GM19351 (cell line): ENCODE data around the gene BCKDK.

ENCODE experiments used
- ATAC-seq: cut with Tn5 transposase; IDR thresholded peaks from one replicate; pipeline ENCODE4 v1.9.1; 2021; ENCODE audit warnings: mild to moderate bottlenecking, moderate library complexity; ENCODE audit not compliant: unreplicated experiment

Gene BCKDK

GRCh38 chr16:31080035-31080629 lies 28.1 kb upstream of the BCKDK start:
- ATAC-seq, result no peak

- ATAC-seq, result no peak
These were observed 27.3 kb upstream of the BCKDK start for GRCh38 chr16:31080756-31081419.

GRCh38 chr16:31081428-31082351 lies 26.5 kb upstream of the BCKDK start:
- no peak for ATAC-seq

- no peak for ATAC-seq
These were observed 25.7 kb upstream of the BCKDK start for GRCh38 chr16:31082368-31083045.

GRCh38 chr16:31083081-31083480 lies 25.1 kb upstream of the BCKDK start:
- no peak for ATAC-seq

- ATAC-seq, result no peak
These were observed 24.6 kb upstream of the BCKDK start for GRCh38 chr16:31083556-31083955.

GRCh38 chr16:31083981-31084380 lies 24.2 kb upstream of the BCKDK start:
- no peak for ATAC-seq

GRCh38 chr16:31084584-31085302 lies 23.4 kb upstream of the BCKDK start:
- ATAC-seq, result no peak

- no peak for ATAC-seq
These were observed 22.8 kb upstream of the BCKDK start for GRCh38 chr16:31085411-31085810.

- ATAC-seq, result no peak
These were observed 22.1 kb upstream of the BCKDK start for GRCh38 chr16:31085873-31086628.

- no peak for ATAC-seq
These were observed 21.6 kb upstream of the BCKDK start for GRCh38 chr16:31086629-31086906.

GRCh38 chr16:31087481-31087880 lies 20.7 kb upstream of the BCKDK start:
- no peak for ATAC-seq

- ATAC-seq, result no peak
These were observed 20.2 kb upstream of the BCKDK start for GRCh38 chr16:31087971-31088370.

GRCh38 chr16:31088459-31089183 lies 19.6 kb upstream of the BCKDK start, which contains the start of gene PRSS53:
TSS of gene PRSS53 (minus strand) at chr16:31088943. CDS start at chr16:31088809, 134 bp downstream.
- no peak for ATAC-seq

GRCh38 chr16:31089199-31089598 lies 19.0 kb upstream of the BCKDK start:
- ATAC-seq, result no peak

GRCh38 chr16:31090540-31090939 lies 17.6 kb upstream of the BCKDK start:
- no peak for ATAC-seq

- ATAC-seq, result no peak
These were observed 15.9 kb upstream of the BCKDK start for GRCh38 chr16:31092330-31092729.

- no peak for ATAC-seq
These were observed 15.0 kb upstream of the BCKDK start for GRCh38 chr16:31093132-31093703.

- no peak for ATAC-seq
These were observed 14.1 kb upstream of the BCKDK start for GRCh38 chr16:31094088-31094423.
